ENCODE measurements around the gene SPTBN5. TPM values are rescaled to one million over a fixed set of nuclear protein-coding genes. Genes with fewer than 3 reads are reported as not detected.

The SPTBN5 gene
- total RNA-seq, 1 experiment from 2014 or later, result 2.1 TPM

DNA sequence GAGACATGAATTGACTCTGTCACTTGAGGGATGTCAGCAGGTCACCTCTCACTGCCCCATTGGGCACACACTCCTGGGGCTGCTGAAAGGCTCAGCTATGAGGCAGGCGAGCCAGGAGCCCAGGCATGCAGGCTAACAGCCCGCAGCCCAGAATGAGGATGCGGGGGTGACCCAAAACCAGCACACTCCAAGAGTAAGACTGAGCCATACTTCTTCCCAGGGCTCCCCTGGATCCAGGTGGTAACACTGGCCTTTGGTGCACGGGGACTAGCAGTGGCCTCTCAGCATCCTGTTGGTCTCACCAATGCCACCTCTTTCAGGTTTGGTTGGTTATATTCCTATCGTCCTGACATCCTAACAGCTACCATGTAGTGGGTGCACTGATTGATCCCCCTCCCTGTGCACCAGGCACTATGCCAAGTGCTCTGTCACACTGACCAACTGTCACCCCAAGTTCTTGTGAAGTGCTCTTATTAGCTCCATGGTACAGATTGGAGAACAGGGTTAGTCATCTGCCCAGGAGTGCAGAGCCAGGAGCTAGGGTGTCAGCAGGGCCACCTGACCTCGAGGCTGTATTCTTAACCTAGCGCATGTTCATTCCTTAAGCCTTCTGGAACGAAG, 24.8 kb upstream of the SPTBN5 start:
- DNase-seq (ENCODE audit: low read depth, low spot score) (no peak), ATAC-seq (0 out of 2 replicates have a peak, but pooled peaks have one; percentile 45)
- POLR2A ChIA-PET, result no interaction called here
- no peak overlapping the region for H3K4me3 ChIP-seq (ENCODE audit: low read depth in 2 of 2, low read length in 2 of 2)
- TF ChIP-seq, protein P1, sequence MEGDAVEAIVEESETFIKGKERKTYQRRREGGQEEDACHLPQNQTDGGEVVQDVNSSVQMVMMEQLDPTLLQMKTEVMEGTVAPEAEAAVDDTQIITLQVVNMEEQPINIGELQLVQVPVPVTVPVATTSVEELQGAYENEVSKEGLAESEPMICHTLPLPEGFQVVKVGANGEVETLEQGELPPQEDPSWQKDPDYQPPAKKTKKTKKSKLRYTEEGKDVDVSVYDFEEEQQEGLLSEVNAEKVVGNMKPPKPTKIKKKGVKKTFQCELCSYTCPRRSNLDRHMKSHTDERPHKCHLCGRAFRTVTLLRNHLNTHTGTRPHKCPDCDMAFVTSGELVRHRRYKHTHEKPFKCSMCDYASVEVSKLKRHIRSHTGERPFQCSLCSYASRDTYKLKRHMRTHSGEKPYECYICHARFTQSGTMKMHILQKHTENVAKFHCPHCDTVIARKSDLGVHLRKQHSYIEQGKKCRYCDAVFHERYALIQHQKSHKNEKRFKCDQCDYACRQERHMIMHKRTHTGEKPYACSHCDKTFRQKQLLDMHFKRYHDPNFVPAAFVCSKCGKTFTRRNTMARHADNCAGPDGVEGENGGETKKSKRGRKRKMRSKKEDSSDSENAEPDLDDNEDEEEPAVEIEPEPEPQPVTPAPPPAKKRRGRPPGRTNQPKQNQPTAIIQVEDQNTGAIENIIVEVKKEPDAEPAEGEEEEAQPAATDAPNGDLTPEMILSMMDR (IDR thresholded peaks at IDR 0.05), result no peak
- TF ChIP-seq, protein P2, sequence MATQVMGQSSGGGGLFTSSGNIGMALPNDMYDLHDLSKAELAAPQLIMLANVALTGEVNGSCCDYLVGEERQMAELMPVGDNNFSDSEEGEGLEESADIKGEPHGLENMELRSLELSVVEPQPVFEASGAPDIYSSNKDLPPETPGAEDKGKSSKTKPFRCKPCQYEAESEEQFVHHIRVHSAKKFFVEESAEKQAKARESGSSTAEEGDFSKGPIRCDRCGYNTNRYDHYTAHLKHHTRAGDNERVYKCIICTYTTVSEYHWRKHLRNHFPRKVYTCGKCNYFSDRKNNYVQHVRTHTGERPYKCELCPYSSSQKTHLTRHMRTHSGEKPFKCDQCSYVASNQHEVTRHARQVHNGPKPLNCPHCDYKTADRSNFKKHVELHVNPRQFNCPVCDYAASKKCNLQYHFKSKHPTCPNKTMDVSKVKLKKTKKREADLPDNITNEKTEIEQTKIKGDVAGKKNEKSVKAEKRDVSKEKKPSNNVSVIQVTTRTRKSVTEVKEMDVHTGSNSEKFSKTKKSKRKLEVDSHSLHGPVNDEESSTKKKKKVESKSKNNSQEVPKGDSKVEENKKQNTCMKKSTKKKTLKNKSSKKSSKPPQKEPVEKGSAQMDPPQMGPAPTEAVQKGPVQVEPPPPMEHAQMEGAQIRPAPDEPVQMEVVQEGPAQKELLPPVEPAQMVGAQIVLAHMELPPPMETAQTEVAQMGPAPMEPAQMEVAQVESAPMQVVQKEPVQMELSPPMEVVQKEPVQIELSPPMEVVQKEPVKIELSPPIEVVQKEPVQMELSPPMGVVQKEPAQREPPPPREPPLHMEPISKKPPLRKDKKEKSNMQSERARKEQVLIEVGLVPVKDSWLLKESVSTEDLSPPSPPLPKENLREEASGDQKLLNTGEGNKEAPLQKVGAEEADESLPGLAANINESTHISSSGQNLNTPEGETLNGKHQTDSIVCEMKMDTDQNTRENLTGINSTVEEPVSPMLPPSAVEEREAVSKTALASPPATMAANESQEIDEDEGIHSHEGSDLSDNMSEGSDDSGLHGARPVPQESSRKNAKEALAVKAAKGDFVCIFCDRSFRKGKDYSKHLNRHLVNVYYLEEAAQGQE (IDR thresholded peaks at IDR 0.05; ENCODE audit: insufficient read depth in 1 of 2, low read depth in 2 of 2, low read length in 1 of 2), result no peak
- TF ChIP-seq TCF7L2 (IDR thresholded peaks at IDR 0.05; ENCODE audit: low read depth, low read length), result no peak
- TF ChIP-seq POLR2AphosphoS5 (IDR thresholded peaks at IDR 0.05; ENCODE audit: low read depth, low read length), result no peak
- no peak for TF ChIP-seq SIN3A (IDR thresholded peaks at IDR 0.05; ENCODE audit: borderline replicate concordance, insufficient read depth, low read depth, low read length)
- H3K4me1 ChIP-seq (ENCODE audit: control insufficient read depth, insufficient read depth, low read length), result peaks cover 17% of the 10 kb centered on the region
- H3K9me3 ChIP-seq (ENCODE audit: control insufficient read depth, insufficient read depth, low read depth, low read length), result no peaks in the 10 kb centered on the region
- CTCF ChIA-PET, result interaction anchor here (0.5 kb wide), 1 partner anchor 11 kb away, joined by 5 read pairs; no protein-coding TSS in a partner anchor
- intact Hi-C loops (cut with micrococcal nuclease; ENCODE audit: unreplicated experiment), result no loop called here
- H3K27ac ChIP-seq (ENCODE audit: low read length), result no peak overlapping the region
- BruUV-seq (replicated peaks), result no TSS peak
- no peaks in the 10 kb centered on the region for H3K27me3 ChIP-seq (ENCODE audit: control insufficient read depth, insufficient read depth, low read length)
- H3K36me3 ChIP-seq (ENCODE audit: control insufficient read depth, insufficient read depth, low read length), result no peaks in the 10 kb centered on the region
- in situ Hi-C loops (cut with HindIII; ENCODE audit: low pct_unique_long_range_greater_than_20kb, low sequenced_read_pairs), result no loop called here

DNA sequence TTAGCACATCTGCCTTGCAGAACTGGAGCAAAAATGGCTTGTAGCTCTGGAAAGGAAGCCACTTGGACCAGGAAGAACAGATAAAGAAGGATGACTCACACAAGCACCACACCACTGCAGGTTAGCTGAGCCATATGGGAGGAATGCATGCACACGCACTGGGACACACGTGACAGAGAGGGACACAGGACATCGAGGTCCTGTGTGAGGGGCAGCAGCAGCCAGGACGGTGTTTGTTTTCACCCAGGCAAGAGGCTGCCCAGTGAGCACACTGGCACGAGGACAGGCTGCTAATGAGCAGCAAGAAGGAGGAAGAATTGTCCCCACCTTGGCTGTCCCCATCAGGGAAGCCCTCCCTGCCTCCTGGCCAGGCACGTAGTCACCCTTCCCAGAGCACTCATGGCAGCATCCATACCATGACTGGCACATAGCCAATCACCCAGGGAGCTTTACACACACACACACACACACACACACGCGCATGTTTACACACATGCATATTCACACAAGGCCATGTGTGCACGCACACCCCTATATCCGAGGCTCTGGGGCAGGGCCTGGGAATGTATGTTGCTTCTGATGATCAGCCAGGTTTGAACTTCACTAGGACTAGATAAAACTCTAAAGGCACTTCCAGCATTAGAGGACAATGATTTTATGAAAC, 24.0 kb upstream of the SPTBN5 start:
- Histone ChIP-seq H3K4me1 (ENCODE audit: control insufficient read depth, insufficient read depth, low read length) (peaks cover 17% of the 10 kb centered on the region), H3K36me3 (ENCODE audit: control insufficient read depth, insufficient read depth, low read length) (no peaks in the 10 kb centered on the region), H3K27me3 (ENCODE audit: control insufficient read depth, insufficient read depth, low read length) (no peaks in the 10 kb centered on the region), H3K27ac (ENCODE audit: low read length) (no peak overlapping the region), H3K9me3 (ENCODE audit: control insufficient read depth, insufficient read depth, low read depth, low read length) (no peaks in the 10 kb centered on the region), H3K4me3 (ENCODE audit: low read depth in 2 of 2, low read length in 2 of 2) (no peak overlapping the region)
- DNase-seq (ENCODE audit: low read depth, low spot score) (no peak), ATAC-seq (peak; percentile 37; the same call in 1 of the 2 replicates)
- intact Hi-C loops (cut with micrococcal nuclease; ENCODE audit: unreplicated experiment) (no loop called here), in situ Hi-C loops (cut with HindIII; ENCODE audit: low pct_unique_long_range_greater_than_20kb, low sequenced_read_pairs) (no loop called here)
- ChIA-PET POLR2A (no interaction called here), CTCF (no interaction called here)
- TF ChIP-seq TCF7L2 (IDR thresholded peaks at IDR 0.05; ENCODE audit: low read depth, low read length), result no peak
- TF ChIP-seq SIN3A (IDR thresholded peaks at IDR 0.05; ENCODE audit: borderline replicate concordance, insufficient read depth, low read depth, low read length), result no peak
- TF ChIP-seq, protein P1 (IDR thresholded peaks at IDR 0.05), result no peak
- BruUV-seq (replicated peaks), result no TSS peak
